ENCODE results near the gene MRPL10.

The MRPL10 gene

GRCh38 chr17:47871048-47871447 lies 39.7 kb upstream of the MRPL10 start:
- H3K4me2 ChIP-seq (ENCODE audit: low read depth, low read length) = no peak overlapping the region
- no peak for DNase-seq
- H3K9me2 ChIP-seq (replicated peaks; ENCODE audit: insufficient read depth, low read length) = no peaks in the 10 kb centered on the region
- no peaks in the 10 kb centered on the region for H4K20me1 ChIP-seq (ENCODE audit: insufficient read depth, low read length)
- no peak overlapping the region for H2AFZ ChIP-seq (ENCODE audit: low read length)
- no peaks in the 10 kb centered on the region for H3K9me3 ChIP-seq (replicated peaks; ENCODE audit: insufficient read depth, low read length)
- H3K36me3 ChIP-seq (replicated peaks; ENCODE audit: insufficient read depth, low read length) = no peaks in the 10 kb centered on the region
- no peaks in the 10 kb centered on the region for H3K4me1 ChIP-seq (ENCODE audit: low read length)
- H3K27ac ChIP-seq (ENCODE audit: low read length) = no peak overlapping the region
- TF ChIP-seq CTCF (IDR thresholded peaks at IDR 0.05; ENCODE audit: low read length) (no peak), EZH2phosphoT487 (IDR thresholded peaks at IDR 0.05; ENCODE audit: low read length) (no peak), EZH2 (optimal IDR thresholded peaks at IDR 0.05; ENCODE audit: low read depth, low read length) (no peak)
- H3K79me2 ChIP-seq (ENCODE audit: low read length) = no peaks in the 10 kb centered on the region
- no peak overlapping the region for H3K9ac ChIP-seq (ENCODE audit: low read length)
- H3F3A ChIP-seq (ENCODE audit: insufficient read depth, low read length) = no peaks in the 10 kb centered on the region
- no peak overlapping the region for H3K4me3 ChIP-seq (ENCODE audit: low read length)
- peaks cover 98% of the 10 kb centered on the region for H3K27me3 ChIP-seq (replicated peaks; ENCODE audit: insufficient read depth, low read length)

DNA sequence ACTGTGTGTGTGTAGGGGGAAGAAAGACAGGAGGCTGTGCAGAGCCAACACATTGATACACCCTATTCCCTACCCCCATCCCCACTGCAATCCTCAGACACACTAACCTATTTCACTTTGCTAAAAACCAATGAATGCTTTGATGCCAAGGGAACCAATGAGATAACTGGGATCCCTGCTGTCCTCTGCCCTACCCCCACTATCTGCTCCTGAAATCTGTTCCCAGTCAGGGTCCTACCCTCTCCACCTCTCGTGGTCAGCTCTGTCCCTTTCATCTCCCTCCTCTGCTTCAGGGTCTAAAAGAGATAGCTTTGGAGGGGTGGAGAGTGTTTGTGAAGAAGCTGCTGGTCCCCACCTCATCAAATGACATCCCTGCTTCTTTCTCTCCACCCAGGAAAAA lies 38.7 kb upstream of the MRPL10 start:
- Histone ChIP-seq H3F3A (ENCODE audit: insufficient read depth, low read length) (peaks cover 1% of the 10 kb centered on the region; the same call in 1 of the 2 replicates), H3K9me2 (replicated peaks; ENCODE audit: insufficient read depth, low read length) (no peaks in the 10 kb centered on the region), H3K4me3 (ENCODE audit: low read length) (no peak overlapping the region), H3K9ac (ENCODE audit: low read length) (no peak overlapping the region), H3K9me3 (replicated peaks; ENCODE audit: insufficient read depth, low read length) (no peaks in the 10 kb centered on the region), H3K27me3 (replicated peaks; ENCODE audit: insufficient read depth, low read length) (peaks cover 98% of the 10 kb centered on the region), H2AFZ (ENCODE audit: low read length) (no peak overlapping the region), H3K79me2 (ENCODE audit: low read length) (no peaks in the 10 kb centered on the region), H3K27ac (ENCODE audit: low read length) (no peak overlapping the region), H3K4me1 (ENCODE audit: low read length) (peaks cover 5% of the 10 kb centered on the region), H3K4me2 (ENCODE audit: low read depth, low read length) (no peak overlapping the region), H3K36me3 (replicated peaks; ENCODE audit: insufficient read depth, low read length) (no peaks in the 10 kb centered on the region), H4K20me1 (ENCODE audit: insufficient read depth, low read length) (no peaks in the 10 kb centered on the region)
- TF ChIP-seq EZH2 (optimal IDR thresholded peaks at IDR 0.05; ENCODE audit: low read depth, low read length) = no peak
- DNase-seq = no peak

DNA sequence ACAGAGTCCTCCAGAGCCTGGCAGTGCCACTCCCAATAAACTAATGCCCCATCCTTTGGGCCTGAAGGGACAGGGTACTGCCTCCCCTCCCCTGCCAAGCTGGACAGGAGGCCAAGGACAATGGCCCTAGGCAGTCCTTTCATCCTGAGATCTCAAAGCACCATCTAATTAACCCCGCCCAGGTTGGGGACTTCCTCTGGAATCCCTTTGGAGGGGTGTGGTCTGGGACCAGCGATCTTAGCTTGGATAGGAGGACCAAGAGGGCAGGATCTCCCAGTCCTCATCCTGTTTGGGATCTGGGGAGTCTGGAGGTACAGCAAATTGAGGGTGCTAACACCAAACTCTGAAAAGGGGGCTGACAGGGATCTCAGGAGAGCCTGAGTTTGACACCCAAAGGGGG lies 37.8 kb upstream of the MRPL10 start:
- H3K79me2 ChIP-seq (ENCODE audit: low read length) = no peaks in the 10 kb centered on the region
- no peak for DNase-seq
- H3K9me2 ChIP-seq (replicated peaks; ENCODE audit: insufficient read depth, low read length) = no peaks in the 10 kb centered on the region
- no peak overlapping the region for H2AFZ ChIP-seq (ENCODE audit: low read length)
- TF ChIP-seq EZH2phosphoT487 (IDR thresholded peaks at IDR 0.05; ENCODE audit: low read length) = no peak
- TF ChIP-seq EZH2 (optimal IDR thresholded peaks at IDR 0.05; ENCODE audit: low read depth, low read length) = no peak
- TF ChIP-seq CTCF (IDR thresholded peaks at IDR 0.05; ENCODE audit: low read length) = no peak
- H3K27me3 ChIP-seq (replicated peaks; ENCODE audit: insufficient read depth, low read length) = peaks cover 89% of the 10 kb centered on the region
- no peak overlapping the region for H3K4me2 ChIP-seq (ENCODE audit: low read depth, low read length)
- no peaks in the 10 kb centered on the region for H3K36me3 ChIP-seq (replicated peaks; ENCODE audit: insufficient read depth, low read length)
- H4K20me1 ChIP-seq (ENCODE audit: insufficient read depth, low read length) = no peaks in the 10 kb centered on the region
- H3K9me3 ChIP-seq (replicated peaks; ENCODE audit: insufficient read depth, low read length) = no peaks in the 10 kb centered on the region
- H3F3A ChIP-seq (ENCODE audit: insufficient read depth, low read length) = peaks cover 5% of the 10 kb centered on the region; the same call in 1 of the 2 replicates
- no peak overlapping the region for H3K9ac ChIP-seq (ENCODE audit: low read length)
- peaks cover 12% of the 10 kb centered on the region for H3K4me1 ChIP-seq (ENCODE audit: low read length)
- no peak overlapping the region for H3K27ac ChIP-seq (ENCODE audit: low read length)
- H3K4me3 ChIP-seq (ENCODE audit: low read length) = no peak overlapping the region

DNA sequence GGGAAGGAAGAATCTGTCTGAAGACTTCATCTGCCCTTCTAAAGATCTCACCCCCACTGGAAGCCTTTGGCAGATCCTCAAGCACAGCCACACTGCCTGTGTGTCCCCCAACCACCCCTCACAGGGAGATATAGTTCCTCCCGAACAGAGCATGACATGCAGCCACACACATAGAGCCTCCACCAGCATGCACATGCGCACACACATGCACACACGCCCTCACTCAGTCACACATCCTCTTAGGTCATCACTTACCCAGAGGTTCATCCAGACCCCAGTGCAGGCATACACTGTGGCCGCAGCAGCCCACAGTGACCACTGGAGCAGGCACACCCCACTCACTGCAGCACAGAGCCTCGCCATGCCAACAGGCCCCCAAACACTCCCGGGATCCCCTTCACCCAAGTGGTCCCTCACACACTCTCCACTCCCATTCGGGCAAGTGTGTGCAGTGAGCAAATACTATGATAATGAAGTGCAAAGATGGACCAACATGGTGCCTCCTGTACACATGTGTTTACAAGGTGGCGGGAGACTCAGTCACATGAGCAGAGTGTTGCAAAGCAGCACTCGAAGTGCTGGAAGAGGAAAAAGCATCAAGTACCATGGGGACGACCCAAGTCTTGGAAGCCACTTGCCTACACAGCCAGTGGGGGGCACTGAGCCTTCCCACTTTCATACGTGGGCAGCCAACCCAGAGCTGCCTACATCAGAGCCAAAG lies 36.6 kb upstream of the MRPL10 start:
- Histone ChIP-seq H3K9me3 (replicated peaks; ENCODE audit: insufficient read depth, low read length) (no peaks in the 10 kb centered on the region), H3K4me2 (ENCODE audit: low read depth, low read length) (no peak overlapping the region), H3K27me3 (replicated peaks; ENCODE audit: insufficient read depth, low read length) (peaks cover 81% of the 10 kb centered on the region), H3K9ac (ENCODE audit: low read length) (no peak overlapping the region), H3K79me2 (ENCODE audit: low read length) (no peaks in the 10 kb centered on the region), H3K4me1 (ENCODE audit: low read length) (peaks cover 12% of the 10 kb centered on the region), H3F3A (ENCODE audit: insufficient read depth, low read length) (peaks cover 5% of the 10 kb centered on the region; the same call in 1 of the 2 replicates), H2AFZ (ENCODE audit: low read length) (no peak overlapping the region), H3K9me2 (replicated peaks; ENCODE audit: insufficient read depth, low read length) (no peaks in the 10 kb centered on the region), H4K20me1 (ENCODE audit: insufficient read depth, low read length) (no peaks in the 10 kb centered on the region), H3K36me3 (replicated peaks; ENCODE audit: insufficient read depth, low read length) (no peaks in the 10 kb centered on the region), H3K4me3 (ENCODE audit: low read length) (no peak overlapping the region), H3K27ac (ENCODE audit: low read length) (no peak overlapping the region)
- no peak for DNase-seq
- TF ChIP-seq EZH2 (optimal IDR thresholded peaks at IDR 0.05; ENCODE audit: low read depth, low read length) = no peak
- no peak for TF ChIP-seq CTCF (IDR thresholded peaks at IDR 0.05; ENCODE audit: low read length)
- no peak for TF ChIP-seq EZH2phosphoT487 (IDR thresholded peaks at IDR 0.05; ENCODE audit: low read length)

Data from MM.1S (cell line).